ENCODE measurements around the gene OR4D11.

GRCh38 chr11:59510941-59511589 lies 7.7 kb downstream of the OR4D11 start, which contains the start of gene OR4D9:
- TF ChIP-seq YY1 (IDR thresholded peaks at IDR 0.05; ENCODE audit: borderline replicate concordance in 1 of 3, control insufficient read depth in 1 of 3, extremely low read depth in 1 of 3, insufficient read depth in 3 of 3, insufficient read length in 1 of 3, insufficient replicate concordance in 2 of 3, low read depth in 1 of 3, low read length in 2 of 3) (no peak), ZNF609 (CRISPR knock-in tag; IDR thresholded peaks at IDR 0.05; ENCODE audit: borderline replicate concordance) (no peak), HCFC1 (IDR thresholded peaks at IDR 0.05; ENCODE audit: low read depth, low read length) (no peak), EZH2 (IDR thresholded peaks at IDR 0.05; ENCODE audit: borderline replicate concordance, low read depth, low read length) (no peak), POLR2A (conservative IDR thresholded peaks at IDR 0.05) (no peak), REST (IDR thresholded peaks at IDR 0.05; ENCODE audit: borderline replicate concordance) (no peak), REST (CRISPR knock-in tag; IDR thresholded peaks at IDR 0.05; ENCODE audit: low read depth) (no peak), ZNF239 (CRISPR knock-in tag; IDR thresholded peaks at IDR 0.05) (no peak), POLR2AphosphoS5 (IDR thresholded peaks at IDR 0.05; ENCODE audit: control insufficient read depth, insufficient read depth, low read depth, low read length) (no peak)
- TF ChIP-seq, protein P1, sequence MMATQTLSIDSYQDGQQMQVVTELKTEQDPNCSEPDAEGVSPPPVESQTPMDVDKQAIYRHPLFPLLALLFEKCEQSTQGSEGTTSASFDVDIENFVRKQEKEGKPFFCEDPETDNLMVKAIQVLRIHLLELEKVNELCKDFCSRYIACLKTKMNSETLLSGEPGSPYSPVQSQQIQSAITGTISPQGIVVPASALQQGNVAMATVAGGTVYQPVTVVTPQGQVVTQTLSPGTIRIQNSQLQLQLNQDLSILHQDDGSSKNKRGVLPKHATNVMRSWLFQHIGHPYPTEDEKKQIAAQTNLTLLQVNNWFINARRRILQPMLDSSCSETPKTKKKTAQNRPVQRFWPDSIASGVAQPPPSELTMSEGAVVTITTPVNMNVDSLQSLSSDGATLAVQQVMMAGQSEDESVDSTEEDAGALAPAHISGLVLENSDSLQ (IDR thresholded peaks at IDR 0.05) = no peak

Measured in K562 (cell line).